ENCODE results near the gene CDKN1A.
A peak's percentile ranks its signal among the peaks of the same experiment; 100 is the strongest.

CDKN1A gene

DNA sequence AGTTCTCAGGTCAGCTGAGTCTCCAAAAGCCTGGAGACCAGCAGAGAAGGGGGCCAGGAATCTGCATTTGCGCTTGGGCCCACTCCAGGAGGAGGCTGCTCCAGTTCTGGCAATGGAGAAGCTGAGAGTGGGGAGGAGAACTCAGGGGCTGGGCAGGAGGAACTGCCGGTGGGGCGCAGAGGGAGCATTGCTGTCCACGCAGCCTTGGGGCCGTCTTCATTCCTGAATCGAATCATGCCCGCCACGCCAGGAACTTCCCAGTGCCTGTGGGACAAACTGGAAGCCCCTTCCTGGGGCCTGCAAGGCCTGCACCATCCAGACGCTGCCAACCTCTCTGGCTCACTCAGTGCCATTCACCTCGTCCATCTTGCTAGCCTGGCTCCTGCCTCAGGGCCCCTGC is 36.0 kb downstream of the CDKN1A start (continued):
- TF ChIP-seq ZNF549 (tag by site-specific recombination; IDR thresholded peaks at IDR 0.05) (no peak), KLF7 (tag by site-specific recombination; IDR thresholded peaks at IDR 0.05; ENCODE audit: borderline replicate concordance) (no peak), GLI2 (tag by site-specific recombination; IDR thresholded peaks at IDR 0.05; ENCODE audit: borderline replicate concordance, low read depth) (no peak), ZBTB17 (tag by site-specific recombination; IDR thresholded peaks at IDR 0.05) (no peak), ZNF626 (tag by site-specific recombination; IDR thresholded peaks at IDR 0.05) (no peak)
- TF ChIP-seq, protein P1, sequence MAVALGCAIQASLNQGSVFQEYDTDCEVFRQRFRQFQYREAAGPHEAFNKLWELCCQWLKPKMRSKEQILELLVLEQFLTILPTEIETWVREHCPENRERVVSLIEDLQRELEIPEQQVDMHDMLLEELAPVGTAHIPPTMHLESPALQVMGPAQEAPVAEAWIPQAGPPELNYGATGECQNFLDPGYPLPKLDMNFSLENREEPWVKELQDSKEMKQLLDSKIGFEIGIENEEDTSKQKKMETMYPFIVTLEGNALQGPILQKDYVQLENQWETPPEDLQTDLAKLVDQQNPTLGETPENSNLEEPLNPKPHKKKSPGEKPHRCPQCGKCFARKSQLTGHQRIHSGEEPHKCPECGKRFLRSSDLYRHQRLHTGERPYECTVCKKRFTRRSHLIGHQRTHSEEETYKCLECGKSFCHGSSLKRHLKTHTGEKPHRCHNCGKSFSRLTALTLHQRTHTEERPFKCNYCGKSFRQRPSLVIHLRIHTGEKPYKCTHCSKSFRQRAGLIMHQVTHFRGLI (tag by site-specific recombination; IDR thresholded peaks at IDR 0.05) = no peak

DNA sequence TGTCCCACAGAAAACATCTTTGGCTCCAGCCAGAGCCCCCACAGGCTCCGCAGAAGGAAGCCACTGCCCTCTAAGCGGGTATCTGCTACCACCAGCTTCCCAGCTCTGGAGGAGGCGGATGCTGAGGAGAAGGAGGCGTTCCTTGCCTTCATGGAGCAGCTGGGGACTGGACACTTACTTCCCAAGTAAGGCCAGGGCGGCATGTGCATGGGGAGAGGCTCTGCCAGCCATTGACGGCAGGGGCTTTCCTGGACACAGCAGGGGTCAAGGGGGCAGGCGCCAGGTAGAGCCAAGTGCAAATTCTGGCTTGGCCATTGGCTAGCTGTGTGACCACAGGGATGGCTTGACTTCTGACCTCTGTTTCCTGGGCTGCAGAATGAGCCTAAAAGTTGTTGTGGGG is 37.0 kb downstream of the CDKN1A start:
- no peaks in the 10 kb centered on the region for H3K4me1 ChIP-seq (ENCODE audit: control insufficient read depth, insufficient read depth, low read length)
- H3K36me3 ChIP-seq (ENCODE audit: control insufficient read depth in 2 of 2, insufficient read depth in 1 of 2, low read length in 2 of 2) = no peaks in the 10 kb centered on the region
- no peak overlapping the region for H3K4me3 ChIP-seq (ENCODE audit: low read depth, low read length)
- H3K27ac ChIP-seq (ENCODE audit: extremely low read depth, low read depth, low read length) = no peak overlapping the region
- TF ChIP-seq YY1 (tag by site-specific recombination; IDR thresholded peaks at IDR 0.05) (no peak), ZNF558 (tag by site-specific recombination; IDR thresholded peaks at IDR 0.05) (no peak), ZNF530 (tag by site-specific recombination; IDR thresholded peaks at IDR 0.05; ENCODE audit: low read depth) (no peak), ZNF223 (tag by site-specific recombination; IDR thresholded peaks at IDR 0.05) (no peak), RBAK (tag by site-specific recombination; IDR thresholded peaks at IDR 0.05) (no peak), ZNF174 (tag by site-specific recombination; IDR thresholded peaks at IDR 0.05) (no peak), ZNF2 (tag by site-specific recombination; IDR thresholded peaks at IDR 0.05) (no peak)
- TF ChIP-seq, protein P2, sequence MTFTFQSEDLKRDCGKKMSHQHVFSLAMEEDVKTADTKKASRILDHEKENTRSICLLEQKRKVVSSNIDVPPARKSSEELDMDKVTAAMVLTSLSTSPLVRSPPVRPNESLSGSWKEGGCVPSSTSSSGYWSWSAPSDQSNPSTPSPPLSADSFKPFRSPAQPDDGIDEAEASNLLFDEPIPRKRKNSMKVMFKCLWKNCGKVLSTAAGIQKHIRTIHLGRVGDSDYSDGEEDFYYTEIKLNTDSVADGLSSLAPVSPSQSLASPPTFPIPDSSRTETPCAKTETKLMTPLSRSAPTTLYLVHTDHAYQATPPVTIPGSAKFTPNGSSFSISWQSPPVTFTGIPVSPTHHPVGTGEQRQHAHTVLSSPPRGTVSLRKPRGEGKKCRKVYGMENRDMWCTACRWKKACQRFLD (tag by site-specific recombination; IDR thresholded peaks at IDR 0.05) = no peak
- H3K9me3 ChIP-seq (ENCODE audit: control insufficient read depth, insufficient read depth, low read depth, low read length) = no peaks in the 10 kb centered on the region
- ChIA-PET CTCF (interaction anchor here (1.1 kb wide), 1 partner anchor 9 kb away, joined by 4 read pairs; no protein-coding TSS in a partner anchor), POLR2A (no interaction called here)

DNA sequence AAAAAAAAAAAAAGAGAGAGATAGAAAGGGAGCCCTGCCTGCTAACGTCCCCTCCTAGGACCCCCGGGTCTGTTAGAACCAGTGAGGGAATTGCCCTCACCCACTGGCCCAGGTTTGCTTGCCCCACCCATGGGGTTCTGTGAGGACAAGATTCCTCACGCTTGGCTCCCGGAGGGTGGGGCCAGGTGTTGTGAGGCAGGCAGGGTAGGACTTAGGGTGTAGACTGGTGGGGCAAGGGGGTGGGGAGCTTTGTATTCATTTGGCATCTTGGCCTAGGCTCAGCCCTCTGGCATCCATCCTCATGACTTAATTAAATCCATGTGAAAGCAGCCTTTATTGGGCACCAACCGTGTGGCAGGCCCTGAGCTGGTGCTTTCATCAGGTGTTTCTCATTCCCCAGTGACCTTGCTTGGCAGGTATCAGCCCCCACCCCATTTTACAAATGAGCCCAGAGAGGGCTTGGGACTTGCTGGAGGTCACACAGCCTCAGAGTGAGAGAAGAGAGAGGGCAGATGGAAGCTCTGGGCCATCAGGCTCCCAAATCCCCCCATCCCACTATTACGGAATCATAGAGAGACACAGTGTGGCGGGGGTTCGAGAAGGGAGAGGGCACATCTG is 38.1 kb downstream of the CDKN1A start:
- Histone ChIP-seq H3K36me3 (ENCODE audit: control insufficient read depth in 2 of 2, insufficient read depth in 1 of 2, low read length in 2 of 2) (no peaks in the 10 kb centered on the region), H3K27ac (ENCODE audit: extremely low read depth, low read depth, low read length) (no peak overlapping the region), H3K4me1 (ENCODE audit: control insufficient read depth, insufficient read depth, low read length) (no peaks in the 10 kb centered on the region), H3K9me3 (ENCODE audit: control insufficient read depth, insufficient read depth, low read depth, low read length) (no peaks in the 10 kb centered on the region), H3K4me3 (ENCODE audit: low read depth, low read length) (no peak overlapping the region)
- ChIA-PET POLR2A (no interaction called here), CTCF (interaction anchor here (0.6 to 0.7 kb wide), 2 partner anchors 10 to 81 kb away, joined by 3 read pairs; no protein-coding TSS in a partner anchor)
- TF ChIP-seq ZNF768 (tag by site-specific recombination; IDR thresholded peaks at IDR 0.05) (0 out of 2 replicates have a peak, but pooled peaks have one; percentile 38), ZNF664 (tag by site-specific recombination; IDR thresholded peaks at IDR 0.05) (no peak), KLF1 (tag by site-specific recombination; IDR thresholded peaks at IDR 0.05) (peak; percentile 89)

DNA sequence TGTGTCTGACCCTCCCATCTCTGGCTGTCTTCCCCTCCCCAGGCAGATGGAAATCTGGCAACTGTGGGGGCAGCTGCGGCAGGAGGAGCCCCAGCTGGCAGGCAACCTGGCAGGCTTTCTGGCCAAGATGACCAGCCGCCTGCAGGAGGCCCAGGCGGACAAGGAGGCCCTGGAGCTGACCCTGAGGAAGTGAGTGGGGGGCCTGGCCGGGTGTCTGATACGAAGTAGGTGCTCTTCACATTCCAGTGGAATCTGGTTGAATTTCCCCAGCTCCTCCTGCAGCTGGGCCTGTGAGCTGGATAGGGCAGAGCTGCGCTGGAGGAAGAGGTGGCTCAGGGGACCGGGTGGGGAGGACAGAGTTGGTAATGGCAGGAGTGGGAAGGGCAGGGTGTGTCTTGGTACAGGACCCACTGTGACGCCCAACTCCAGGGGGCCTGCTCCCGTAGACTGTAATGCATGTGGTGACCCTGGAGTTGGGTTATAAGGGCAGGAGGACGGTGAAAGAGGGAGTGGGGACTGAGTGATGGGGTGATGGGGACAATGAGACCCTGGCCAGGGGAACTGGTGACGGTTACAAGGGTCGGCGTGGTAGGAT is 38.8 kb downstream of the CDKN1A start:
- Histone ChIP-seq H3K4me1 (ENCODE audit: control insufficient read depth, insufficient read depth, low read length) (no peaks in the 10 kb centered on the region), H3K9me3 (ENCODE audit: control insufficient read depth, insufficient read depth, low read depth, low read length) (no peaks in the 10 kb centered on the region), H3K27ac (ENCODE audit: extremely low read depth, low read depth, low read length) (no peak overlapping the region), H3K4me3 (ENCODE audit: low read depth, low read length) (no peak overlapping the region), H3K36me3 (ENCODE audit: control insufficient read depth in 2 of 2, insufficient read depth in 1 of 2, low read length in 2 of 2) (no peaks in the 10 kb centered on the region)
- POLR2A ChIA-PET = interaction anchor here (0.6 kb wide), 1 partner anchor 111 kb away, joined by 3 read pairs; no protein-coding TSS in a partner anchor
- TF ChIP-seq SP3 (tag by site-specific recombination; IDR thresholded peaks at IDR 0.05) (no peak), ZNF292 (tag by site-specific recombination; IDR thresholded peaks at IDR 0.05; ENCODE audit: borderline replicate concordance, low read depth) (no peak), KLF1 (tag by site-specific recombination; IDR thresholded peaks at IDR 0.05) (peak; percentile 78), ZSCAN16 (tag by site-specific recombination; IDR thresholded peaks at IDR 0.05) (no peak), ZNF747 (tag by site-specific recombination; IDR thresholded peaks at IDR 0.05) (no peak)
- CTCF ChIA-PET = interaction anchor here (0.7 to 1.8 kb wide), 2 partner anchors 10 to 103 kb away, joined by 3 read pairs; no protein-coding TSS in a partner anchor
